CD4-positive, alpha-beta T cell treated with Interleukin-6 at 100 ng/mL for 8 hours (primary cell): ENCODE results near the gene EIF2B5.
A peak's percentile ranks its signal among the peaks of the same experiment; 100 is the strongest.

Experiments used
- DNase-seq: peaks from one replicate; pipeline ENCODE4 v3.0.0-alpha.2; 2020; ENCODE audit warnings: mixed read lengths, low spot score

The EIF2B5 gene

DNA sequence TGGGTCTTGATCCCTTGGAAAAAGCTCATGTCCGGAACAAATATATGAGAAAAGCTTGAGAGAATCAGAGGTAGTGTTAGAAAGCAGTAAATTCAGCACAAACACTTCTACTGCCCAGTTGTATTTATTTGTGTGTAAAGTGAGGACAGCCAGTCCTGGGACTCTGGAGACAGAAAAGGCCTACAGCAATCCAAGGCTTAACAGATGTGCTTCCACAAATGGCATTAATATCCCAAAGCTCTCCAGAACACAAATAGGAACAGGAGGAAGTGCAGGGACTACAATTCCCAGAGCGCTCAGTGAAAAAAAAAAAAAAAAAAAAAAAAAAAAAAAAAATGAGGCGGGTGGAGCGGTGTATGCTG is 39.1 kb downstream of the EIF2B5 start:
- no peak for DNase-seq

DNA sequence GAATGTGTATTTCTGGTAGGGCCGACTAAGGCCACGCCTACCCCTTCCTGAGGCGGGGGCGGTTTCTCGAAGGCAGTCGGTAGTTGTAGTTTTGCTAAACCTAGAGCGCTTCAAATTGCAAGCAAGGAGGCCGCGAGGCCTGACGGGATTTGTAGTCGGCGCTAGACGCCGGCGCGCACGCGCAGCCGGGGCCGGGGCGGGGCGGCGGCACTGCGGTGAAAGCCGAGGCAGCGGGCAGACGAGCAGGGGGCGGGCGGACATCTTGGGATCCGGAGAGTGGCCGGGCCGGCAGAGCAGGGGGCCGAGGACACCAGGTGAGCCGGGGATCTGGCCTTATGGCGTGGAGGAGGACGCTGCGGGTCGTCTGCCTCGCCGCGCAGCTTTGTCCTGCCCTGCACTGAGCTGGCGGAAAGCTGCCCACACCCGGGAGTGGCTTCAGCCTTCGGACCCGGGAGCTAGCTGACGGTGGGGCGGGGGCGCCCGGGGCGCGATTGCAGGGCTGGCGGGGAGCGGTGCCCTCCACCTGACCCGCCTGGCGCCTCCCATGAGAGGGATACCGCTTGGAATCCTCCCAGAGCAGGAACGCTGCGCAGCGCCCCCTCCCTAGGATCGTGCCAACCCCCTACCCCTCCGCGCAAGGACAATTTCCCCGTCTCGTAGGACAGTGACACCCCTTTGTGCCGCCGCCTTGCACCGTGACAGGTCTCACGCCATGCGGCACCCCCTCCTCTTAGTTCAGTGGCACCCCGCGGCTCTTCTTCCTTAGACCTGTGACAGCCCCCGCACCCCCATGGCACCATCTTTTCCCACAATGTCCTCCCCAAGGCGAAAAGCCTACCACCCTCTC is 39.7 kb downstream of the EIF2B5 start, which contains the start of gene AP2M1:
Gene AP2M1 (plus strand): TSS at position 210 of the 847 bp plus-strand sequence. CDS start 2,139 bp downstream, outside the sequence.
- DNase-seq: peak; percentile 99

- DNase-seq: no peak
These were observed 40.3 kb downstream of the EIF2B5 start for GRCh38 chr3:184175506-184175905.

DNA sequence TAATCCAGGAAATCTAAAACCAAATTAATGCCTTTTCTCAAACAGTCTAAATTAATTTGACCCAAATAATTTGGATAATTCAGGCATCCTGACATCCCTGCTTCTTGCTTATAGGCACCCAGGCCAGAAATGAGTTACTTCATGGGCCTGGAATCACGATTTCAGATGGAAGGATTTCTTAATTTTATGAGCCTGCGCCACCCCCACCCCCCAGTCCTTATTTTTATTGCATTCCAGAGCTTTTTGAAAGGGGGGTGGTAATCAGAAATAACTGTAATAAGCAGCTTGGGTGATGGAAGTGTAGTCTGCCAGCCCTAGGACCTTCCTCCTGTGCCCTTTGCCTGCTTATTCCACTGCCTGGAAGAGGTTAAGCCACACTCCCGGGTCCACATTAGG is 40.8 kb downstream of the EIF2B5 start:
- DNase-seq: no peak

GRCh38 chr3:184176377-184177330 is 41.5 kb downstream of the EIF2B5 start:
- no peak for DNase-seq

- DNase-seq: no peak
These were observed 42.2 kb downstream of the EIF2B5 start for GRCh38 chr3:184177331-184177731.

DNA sequence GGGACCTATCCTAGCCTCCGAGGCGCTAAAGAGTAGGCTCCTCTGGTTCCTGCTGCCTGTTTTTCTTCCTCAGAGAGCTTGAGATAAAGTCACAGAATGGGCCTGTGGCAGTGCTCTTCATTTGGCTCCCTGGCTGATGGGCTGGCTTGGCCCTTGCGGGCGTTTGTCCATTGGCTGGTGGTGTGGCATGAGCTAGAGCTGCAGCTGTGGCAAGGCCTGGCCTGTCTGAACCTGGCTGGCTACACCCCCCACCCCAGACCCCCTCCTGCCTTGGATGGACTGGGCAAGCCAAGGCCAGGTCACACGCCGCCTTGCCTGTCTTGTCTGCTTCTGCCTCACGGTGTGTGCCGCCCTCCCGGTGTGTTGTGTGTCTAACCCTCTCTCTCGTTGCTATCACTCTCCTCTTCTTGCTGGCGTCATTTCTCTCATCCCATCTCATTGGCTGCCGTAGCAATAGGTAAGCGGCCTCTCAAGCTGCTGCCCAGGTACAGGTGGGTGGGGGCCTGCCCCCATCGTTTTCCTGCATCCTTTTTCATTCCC is 42.7 kb downstream of the EIF2B5 start:
- no peak for DNase-seq

GRCh38 chr3:184178521-184179138 is 43.5 kb downstream of the EIF2B5 start:
- DNase-seq: no peak

- no peak for DNase-seq
These were observed 45.0 kb downstream of the EIF2B5 start for GRCh38 chr3:184180165-184180564.

DNA sequence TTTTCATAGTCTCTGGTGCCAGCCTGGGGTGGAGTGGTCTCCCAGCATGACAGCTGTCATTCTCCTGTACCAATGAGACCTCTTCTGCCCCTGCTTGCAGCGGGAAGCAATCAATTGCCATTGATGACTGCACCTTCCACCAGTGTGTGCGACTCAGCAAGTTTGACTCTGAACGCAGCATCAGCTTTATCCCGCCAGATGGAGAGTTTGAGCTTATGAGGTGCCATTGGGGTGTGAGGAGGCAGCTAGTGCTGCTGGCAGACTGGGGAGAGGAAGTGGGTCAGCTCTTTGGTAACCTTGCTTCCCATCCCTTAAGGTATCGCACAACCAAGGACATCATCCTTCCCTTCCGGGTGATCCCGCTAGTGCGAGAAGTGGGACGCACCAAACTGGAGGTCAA is 46.4 kb downstream of the EIF2B5 start:
- DNase-seq: no peak

GRCh38 chr3:184183679-184184078 is 48.5 kb downstream of the EIF2B5 start:
- DNase-seq: no peak

GRCh38 chr3:184184546-184185230 is 49.5 kb downstream of the EIF2B5 start:
- no peak for DNase-seq

DNA sequence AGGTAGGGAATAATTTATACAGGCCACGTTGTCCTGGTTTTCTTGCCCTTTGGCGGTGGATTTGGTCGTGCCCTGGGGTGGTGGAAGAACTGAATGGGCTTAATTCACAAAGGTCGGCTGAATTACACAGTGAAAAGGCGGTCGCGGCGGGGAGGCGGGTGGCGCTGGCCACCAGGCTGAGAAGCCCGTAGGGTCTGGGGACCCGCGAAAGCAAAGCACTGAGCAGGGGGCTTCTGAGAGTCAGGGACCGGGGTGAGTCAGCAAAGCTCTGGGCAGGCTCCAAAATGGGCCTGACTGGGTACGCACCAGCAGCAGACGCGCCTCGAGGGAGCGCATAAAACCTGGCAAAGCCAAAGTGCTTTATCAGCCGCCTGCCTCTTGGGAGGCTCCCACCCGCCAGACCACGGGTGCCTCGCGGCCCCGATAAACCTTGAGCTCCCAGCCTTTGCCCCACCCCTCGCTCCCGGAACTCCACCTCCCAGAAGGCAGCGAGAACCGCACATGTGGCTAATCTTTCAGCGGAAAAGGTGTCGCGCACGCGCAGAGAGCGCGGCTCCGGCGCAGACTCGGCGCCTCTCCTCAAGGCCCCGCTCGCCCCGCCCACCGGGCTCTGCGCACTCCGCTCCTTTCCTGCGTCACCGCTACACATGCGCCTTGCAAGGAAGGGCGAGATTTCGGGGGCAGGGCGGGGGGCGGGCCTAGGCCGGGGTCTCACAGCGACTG is 50.5 kb downstream of the EIF2B5 start:
- DNase-seq: peak; percentile 100

GRCh38 chr3:184186184-184186901 is 51.2 kb downstream of the EIF2B5 start, which contains the start of gene ABCF3:
Gene ABCF3 (plus strand): TSS chr3:184186199. CDS start chr3:184186208, 9 bp downstream.
- no peak for DNase-seq

DNA sequence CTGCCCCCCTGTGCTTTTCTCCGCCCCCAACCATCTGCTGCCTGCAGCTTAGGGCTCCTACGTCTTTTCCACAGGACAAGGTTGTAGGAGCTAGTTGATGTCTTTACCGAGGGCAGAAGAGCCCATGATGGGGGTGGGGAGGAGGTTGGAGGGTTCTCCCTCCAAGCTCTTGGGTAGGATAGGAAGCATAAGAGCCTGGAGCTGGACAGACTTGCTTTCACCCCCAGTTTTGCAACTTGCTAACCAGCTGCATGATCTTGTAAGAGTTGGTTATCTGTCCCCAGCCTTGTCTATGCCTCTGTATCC is 51.7 kb downstream of the EIF2B5 start:
- no peak for DNase-seq

DNA sequence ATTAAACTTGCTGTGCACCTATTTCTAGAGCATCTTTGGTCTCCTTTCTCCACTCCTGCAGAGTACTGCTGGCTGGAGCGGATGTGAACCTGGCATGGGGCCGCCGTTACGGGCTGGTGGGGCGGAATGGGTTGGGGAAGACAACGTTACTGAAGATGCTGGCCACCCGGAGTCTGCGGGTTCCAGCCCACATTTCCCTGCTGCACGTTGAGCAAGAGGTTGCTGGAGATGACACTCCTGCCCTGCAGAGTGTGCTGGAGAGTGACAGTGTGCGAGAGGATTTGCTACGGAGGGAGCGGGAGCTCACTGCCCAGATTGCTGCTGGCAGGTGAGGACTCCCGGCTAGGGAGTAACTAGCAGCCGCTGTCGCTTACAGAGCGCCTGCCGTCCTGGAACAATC is 52.9 kb downstream of the EIF2B5 start:
- DNase-seq: no peak

DNA sequence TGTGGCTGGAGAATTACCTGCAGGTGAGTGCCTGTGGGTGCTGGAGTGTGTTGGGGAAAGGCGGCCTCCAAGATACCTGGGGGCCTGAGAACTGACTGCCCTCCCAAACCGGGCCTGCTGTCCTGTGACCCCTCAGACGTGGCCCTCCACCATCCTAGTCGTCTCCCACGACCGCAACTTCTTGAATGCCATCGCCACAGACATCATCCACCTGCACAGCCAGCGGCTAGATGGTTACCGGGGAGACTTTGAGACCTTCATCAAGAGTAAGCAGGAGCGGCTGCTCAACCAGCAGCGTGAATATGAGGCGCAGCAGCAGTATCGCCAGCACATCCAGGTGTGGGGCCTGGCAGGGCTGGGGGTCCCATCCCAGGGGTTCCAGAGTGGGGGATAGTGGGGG is 54.3 kb downstream of the EIF2B5 start:
- no peak for DNase-seq

DNA sequence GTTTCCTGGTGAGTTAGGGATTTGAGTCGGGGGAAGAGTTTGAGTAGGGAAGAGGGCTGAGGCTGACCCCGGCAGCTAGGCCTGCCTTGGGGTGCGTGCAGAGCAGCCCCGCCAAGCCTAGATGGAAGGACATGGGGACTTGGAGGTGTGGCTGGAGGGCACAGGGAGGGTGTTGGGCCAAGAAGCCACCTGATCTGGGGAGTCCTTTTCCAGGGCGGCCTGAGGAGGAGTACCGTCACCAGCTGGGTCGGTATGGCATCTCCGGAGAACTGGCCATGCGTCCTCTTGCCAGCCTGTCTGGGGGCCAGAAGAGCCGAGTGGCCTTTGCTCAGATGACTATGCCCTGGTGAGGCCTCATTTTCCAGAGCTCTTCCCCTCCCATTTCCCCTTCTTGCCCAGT is 57.7 kb downstream of the EIF2B5 start:
- no peak for DNase-seq

- no peak for DNase-seq
These were observed 58.9 kb downstream of the EIF2B5 start for GRCh38 chr3:184193991-184194539.
